Measurements from ENCODE around the gene OR6B2.

- TF ChIP-seq CTCF (IDR thresholded peaks at IDR 0.05): no peak
- TF ChIP-seq POLR2A (IDR thresholded peaks at IDR 0.05): no peak
These were observed 20.0 kb upstream of the OR6B2 start for GRCh38 chr2:240050278-240050677.

Data from lower leg skin (tissue), 3 donors.